ENCODE measurements around the gene LRP11. TPM values are rescaled to one million over a fixed set of nuclear protein-coding genes. Genes with fewer than 3 reads are reported as not detected.

The LRP11 gene
- polyA plus RNA-seq, 1 experiment, result 26.3 TPM

GRCh38 chr6:149823013-149823412 is 41.1 kb downstream of the LRP11 start:
- no peak overlapping the region for H3K4me3 ChIP-seq (ENCODE audit: low read depth, low read length)
- TF ChIP-seq, protein P1, sequence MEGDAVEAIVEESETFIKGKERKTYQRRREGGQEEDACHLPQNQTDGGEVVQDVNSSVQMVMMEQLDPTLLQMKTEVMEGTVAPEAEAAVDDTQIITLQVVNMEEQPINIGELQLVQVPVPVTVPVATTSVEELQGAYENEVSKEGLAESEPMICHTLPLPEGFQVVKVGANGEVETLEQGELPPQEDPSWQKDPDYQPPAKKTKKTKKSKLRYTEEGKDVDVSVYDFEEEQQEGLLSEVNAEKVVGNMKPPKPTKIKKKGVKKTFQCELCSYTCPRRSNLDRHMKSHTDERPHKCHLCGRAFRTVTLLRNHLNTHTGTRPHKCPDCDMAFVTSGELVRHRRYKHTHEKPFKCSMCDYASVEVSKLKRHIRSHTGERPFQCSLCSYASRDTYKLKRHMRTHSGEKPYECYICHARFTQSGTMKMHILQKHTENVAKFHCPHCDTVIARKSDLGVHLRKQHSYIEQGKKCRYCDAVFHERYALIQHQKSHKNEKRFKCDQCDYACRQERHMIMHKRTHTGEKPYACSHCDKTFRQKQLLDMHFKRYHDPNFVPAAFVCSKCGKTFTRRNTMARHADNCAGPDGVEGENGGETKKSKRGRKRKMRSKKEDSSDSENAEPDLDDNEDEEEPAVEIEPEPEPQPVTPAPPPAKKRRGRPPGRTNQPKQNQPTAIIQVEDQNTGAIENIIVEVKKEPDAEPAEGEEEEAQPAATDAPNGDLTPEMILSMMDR (IDR thresholded peaks at IDR 0.05; ENCODE audit: insufficient read depth, low read depth, low read length), result no peak
- DNase-seq (ENCODE audit: low read depth), result no peak
- no peaks in the 10 kb centered on the region for H3K27me3 ChIP-seq (ENCODE audit: control insufficient read depth, insufficient read depth, low read length)
- POLR2A ChIA-PET, result no interaction called here
- CTCF ChIA-PET, result interaction anchor here (0.6 to 1.1 kb wide), 3 partner anchors 12 to 69 kb away, joined by 3 to 7 read pairs (median 3); no protein-coding TSS in a partner anchor
- H3K36me3 ChIP-seq (ENCODE audit: control insufficient read depth, insufficient read depth, low read length), result no peaks in the 10 kb centered on the region

GRCh38 chr6:149821492-149821891 is 42.7 kb downstream of the LRP11 start:
- no peak overlapping the region for H3K4me3 ChIP-seq (ENCODE audit: low read depth, low read length)
- POLR2A ChIA-PET, result no interaction called here
- no peak for DNase-seq (ENCODE audit: low read depth)
- CTCF ChIA-PET, result no interaction called here
- no peaks in the 10 kb centered on the region for H3K27me3 ChIP-seq (ENCODE audit: control insufficient read depth, insufficient read depth, low read length)
- H3K36me3 ChIP-seq (ENCODE audit: control insufficient read depth, insufficient read depth, low read length), result 0 out of 2 replicates have a peak, but pooled peaks cover 1% of the 10 kb centered on the region
- TF ChIP-seq, protein P1 (IDR thresholded peaks at IDR 0.05; ENCODE audit: insufficient read depth, low read depth, low read length), result no peak

- 0 out of 2 replicates have a peak, but pooled peaks cover 1% of the 10 kb centered on the region for H3K36me3 ChIP-seq (ENCODE audit: control insufficient read depth, insufficient read depth, low read length)
- no peak for DNase-seq (ENCODE audit: low read depth)
- TF ChIP-seq, protein P1 (IDR thresholded peaks at IDR 0.05; ENCODE audit: insufficient read depth, low read depth, low read length), result no peak
- ChIA-PET POLR2A (no interaction called here), CTCF (no interaction called here)
- no peak overlapping the region for H3K4me3 ChIP-seq (ENCODE audit: low read depth, low read length)
- no peaks in the 10 kb centered on the region for H3K27me3 ChIP-seq (ENCODE audit: control insufficient read depth, insufficient read depth, low read length)
Measured at GRCh38 chr6:149820506-149820905, 43.7 kb downstream of the LRP11 start.

- no peaks in the 10 kb centered on the region for H3K27me3 ChIP-seq (ENCODE audit: control insufficient read depth, insufficient read depth, low read length)
- no peak overlapping the region for H3K4me3 ChIP-seq (ENCODE audit: low read depth, low read length)
- no peak for DNase-seq (ENCODE audit: low read depth)
- POLR2A ChIA-PET, result interaction anchor here (0.6 kb wide), 1 partner anchor 32 kb away, joined by 16 read pairs; no protein-coding TSS in a partner anchor
- 0 out of 2 replicates have a peak, but pooled peaks cover 1% of the 10 kb centered on the region for H3K36me3 ChIP-seq (ENCODE audit: control insufficient read depth, insufficient read depth, low read length)
- TF ChIP-seq, protein P1 (IDR thresholded peaks at IDR 0.05; ENCODE audit: insufficient read depth, low read depth, low read length), result no peak
- CTCF ChIA-PET, result no interaction called here
Measured at GRCh38 chr6:149815788-149816187, 48.4 kb downstream of the LRP11 start.

DNA sequence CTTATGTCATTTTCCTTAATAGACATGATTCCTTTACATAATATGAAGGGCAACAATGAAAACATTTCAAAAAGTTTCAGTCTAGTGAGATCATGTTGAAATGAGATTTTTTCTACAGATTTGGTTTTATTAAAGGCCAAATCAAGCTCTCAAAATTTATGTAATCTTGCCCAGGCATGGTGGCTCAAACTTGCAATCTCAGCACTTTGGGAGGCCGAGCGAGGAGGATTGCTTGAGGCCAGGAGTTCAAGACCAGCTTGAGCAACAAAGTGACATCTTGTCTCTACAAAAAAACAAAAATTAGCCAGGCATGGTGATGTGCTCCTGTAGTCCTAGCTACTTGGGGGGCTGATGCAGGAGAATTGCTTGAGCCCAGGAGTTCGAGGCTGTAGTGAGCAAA is 50.8 kb downstream of the LRP11 start:
- no peak overlapping the region for H3K4me3 ChIP-seq (ENCODE audit: low read depth, low read length)
- ChIA-PET CTCF (interaction anchor here (0.6 to 1.0 kb wide), 2 partner anchors 22 to 35 kb away, joined by 3 read pairs; no protein-coding TSS in a partner anchor), POLR2A (no interaction called here)
- H3K27me3 ChIP-seq (ENCODE audit: control insufficient read depth, insufficient read depth, low read length), result no peaks in the 10 kb centered on the region
- TF ChIP-seq, protein P1 (IDR thresholded peaks at IDR 0.05; ENCODE audit: insufficient read depth, low read depth, low read length), result no peak
- DNase-seq (ENCODE audit: low read depth), result no peak
- H3K36me3 ChIP-seq (ENCODE audit: control insufficient read depth, insufficient read depth, low read length), result 0 out of 2 replicates have a peak, but pooled peaks cover 1% of the 10 kb centered on the region
